Placental epithelial cell (primary cell): ENCODE results near the gene COPS3. TPM values are rescaled to one million over a fixed set of nuclear protein-coding genes. Genes with fewer than 3 reads are reported as not detected.

Source experiments
- total RNA-seq: library from RNA; depleted of rRNA; stranded (reverse); fragments of >200 nt; gene quantifications from 2 replicates; pipeline ENCODE4 v1.2.3, GENCODE V29; 2012

COPS3 gene
- 47.5 and 82.9 TPM in 2 replicates for total RNA-seq

GRCh38 chr17:17280613-17281549 is at the start of gene COPS3:
COPS3 (minus strand) TSS chr17:17281246; CDS start chr17:17281186, 60 bp downstream.

GRCh38 chr17:17303010-17303846 is 22.2 kb upstream of the COPS3 start, which contains the start of gene NT5M:
NT5M (plus strand) TSS chr17:17303373; CDS start chr17:17303551, 178 bp downstream.

GRCh38 chr17:17237026-17237799 is 43.8 kb downstream of the COPS3 start, which contains the start of gene FLCN:
FLCN (minus strand) TSS chr17:17237168; CDS start chr17:17228137, 9,031 bp downstream.

GRCh38 chr17:17206124-17206912 is 74.7 kb downstream of the COPS3 start, which contains the start of gene PLD6:
PLD6 (minus strand) TSS chr17:17206333; CDS start chr17:17206286, 47 bp downstream.

Other genes with a start within 250 kb of the COPS3 start
- 268 and 290 TPM in 2 replicates for gene MPRIP, start 238.8 kb downstream of the COPS3 start, total RNA-seq
- 0.39 and 1.6 TPM in 2 replicates for gene PLD6, start 74.9 kb downstream of the COPS3 start, total RNA-seq
- gene FLCN, start 44.1 kb downstream of the COPS3 start, total RNA-seq: 55.7 and 57.5 TPM in 2 replicates
- 1.3 and 2.4 TPM in 2 replicates for gene NT5M, start 22.1 kb upstream of the COPS3 start, total RNA-seq
- 12.2 and 13.0 TPM in 2 replicates for gene MED9, start 195.8 kb upstream of the COPS3 start, total RNA-seq
- gene RASD1, start 215.1 kb upstream of the COPS3 start, total RNA-seq: not detected in 2 replicates